Activated CD4-positive, alpha-beta T cell treated with anti-CD3 and anti-CD28 coated beads, Interleukin-2, amount 10 ng/mL, durations not matched to agents 7 days and 5 days (primary cell): ENCODE data around the gene ZNF521. TPM values are rescaled to one million over a fixed set of nuclear protein-coding genes. Genes with fewer than 3 reads are reported as not detected.
"Not testable (repeated sequence)": the region's sequence is repeated elsewhere in the genome, so short reads cannot be mapped to it uniquely, and the experiment has no call there.

ENCODE experiments used
- CTCF ChIA-PET: fragments of 350-600 bp; sonication (Branson Sonifier 250); formaldehyde crosslinking; loops from one replicate; lab custom pipeline; 2021; ENCODE audit warnings: antibody characterized with exemption; lab: Charles Lee
- POLR2A ChIA-PET: fragments of 350-600 bp; sonication (Branson Sonifier 250); formaldehyde crosslinking; loops from one replicate; lab custom pipeline; 2021; ENCODE audit warnings: antibody characterized with exemption; lab: Charles Lee
- DNase-seq: peaks from one replicate; pipeline ENCODE4 v3.0.0-alpha.2; 2020
- H3K27ac Mint-ChIP-seq: one replicate; pipeline ENCODE4 v1.8.0; 2021; ENCODE audit warnings: mild to moderate bottlenecking, moderate library complexity, mixed read lengths
- H3K27me3 Mint-ChIP-seq: one replicate; pipeline ENCODE4 v1.8.0; 2021; ENCODE audit warnings: mixed read lengths
- H3K36me3 Mint-ChIP-seq: one replicate; pipeline ENCODE4 v1.8.0; 2021; ENCODE audit warnings: low read depth, mixed read lengths
- H3K4me1 Mint-ChIP-seq: one replicate; pipeline ENCODE4 v1.8.0; 2021; ENCODE audit warnings: mixed read lengths
- H3K4me3 Mint-ChIP-seq: one replicate; pipeline ENCODE4 v1.8.0; 2021; ENCODE audit warnings: mild to moderate bottlenecking, moderate library complexity, mixed read lengths
- H3K9me3 Mint-ChIP-seq: one replicate; pipeline ENCODE4 v1.8.0; 2021; ENCODE audit warnings: mixed read lengths
- total RNA-seq, 2 experiments: library from RNA; stranded (reverse); gene quantifications; one replicate each; pipeline ENCODE4 v1.2.3, GENCODE V29; 2021

ZNF521 gene
- total RNA-seq, 2 experiments from 2014 or later: not detected

DNA sequence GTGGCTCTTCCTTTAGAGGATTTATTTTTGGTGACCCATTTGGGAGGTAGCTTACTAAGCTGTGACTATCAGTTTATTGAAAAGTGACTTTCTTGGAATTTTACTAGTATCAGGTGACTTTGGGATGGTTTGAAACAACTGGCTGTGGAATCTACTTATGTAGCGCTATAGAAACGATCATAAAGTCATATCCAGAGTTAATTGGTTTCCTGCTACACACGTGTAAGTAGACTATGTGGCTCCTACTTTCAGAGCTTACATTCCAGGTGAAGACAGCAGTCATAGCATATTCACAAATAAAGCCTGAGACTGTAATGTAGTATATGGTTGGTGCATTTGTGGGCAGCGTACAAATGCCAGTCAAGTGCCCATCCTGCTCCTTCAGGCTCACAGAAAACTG is 308.9 kb downstream of the ZNF521 start:
- Mint-ChIP-seq H3K27me3 (no peaks in the 10 kb centered on the region), H3K4me3 (no peak overlapping the region), H3K36me3 (no peaks in the 10 kb centered on the region), H3K4me1 (no peaks in the 10 kb centered on the region), H3K9me3 (no peaks in the 10 kb centered on the region), H3K27ac (no peak overlapping the region)
- ChIA-PET POLR2A (no interaction called here), CTCF (no interaction called here)
- DNase-seq: no peak

DNA sequence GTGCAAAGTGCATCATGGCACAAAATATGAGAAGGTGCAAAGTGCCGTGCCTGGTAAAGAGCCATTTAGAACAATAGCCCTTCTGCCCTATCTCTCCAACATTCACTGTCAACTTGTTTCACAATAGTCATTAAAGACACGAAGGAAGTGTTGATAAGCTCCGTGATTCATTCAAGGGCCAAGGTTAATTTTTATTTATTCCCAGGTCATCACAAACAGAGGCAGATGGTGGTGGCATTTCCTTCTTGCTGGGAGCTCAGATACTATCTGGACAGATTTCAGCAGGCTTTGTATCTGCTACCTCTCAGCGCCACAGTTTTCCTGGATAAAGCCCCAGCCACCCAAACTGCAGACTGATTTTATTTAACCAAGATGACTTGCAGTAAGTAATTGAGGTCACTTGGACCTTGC is 309.3 kb downstream of the ZNF521 start:
- Mint-ChIP-seq H3K9me3 (no peaks in the 10 kb centered on the region), H3K36me3 (no peaks in the 10 kb centered on the region), H3K4me3 (no peak overlapping the region), H3K27me3 (no peaks in the 10 kb centered on the region), H3K4me1 (no peaks in the 10 kb centered on the region), H3K27ac (no peak overlapping the region)
- DNase-seq: no peak
- ChIA-PET CTCF (no interaction called here), POLR2A (no interaction called here)

DNA sequence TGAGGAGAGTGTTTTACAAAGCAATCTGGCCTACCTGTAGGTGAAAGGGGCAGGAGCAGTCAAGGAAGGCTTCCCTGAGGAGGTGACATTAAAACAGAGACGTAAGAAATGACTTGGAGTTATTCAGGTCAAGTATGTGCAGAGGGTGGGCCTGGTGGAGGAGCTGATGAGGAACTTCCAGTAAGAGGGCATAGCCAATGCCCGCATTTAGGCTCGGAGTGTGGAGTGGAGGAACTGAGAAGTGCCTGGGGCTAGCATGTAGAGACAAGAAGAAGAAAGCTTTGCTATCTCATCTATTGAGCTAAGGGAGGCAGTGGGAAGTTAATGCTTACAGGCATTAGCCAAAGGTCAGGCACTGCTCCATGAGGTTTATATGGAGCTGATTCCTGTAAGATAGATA is 312.2 kb downstream of the ZNF521 start:
- Mint-ChIP-seq H3K36me3 (no peaks in the 10 kb centered on the region), H3K4me3 (no peak overlapping the region), H3K4me1 (no peaks in the 10 kb centered on the region), H3K9me3 (no peaks in the 10 kb centered on the region), H3K27me3 (no peaks in the 10 kb centered on the region), H3K27ac (no peak overlapping the region)
- CTCF ChIA-PET: no interaction called here
- no peak for DNase-seq
- POLR2A ChIA-PET: no interaction called here

DNA sequence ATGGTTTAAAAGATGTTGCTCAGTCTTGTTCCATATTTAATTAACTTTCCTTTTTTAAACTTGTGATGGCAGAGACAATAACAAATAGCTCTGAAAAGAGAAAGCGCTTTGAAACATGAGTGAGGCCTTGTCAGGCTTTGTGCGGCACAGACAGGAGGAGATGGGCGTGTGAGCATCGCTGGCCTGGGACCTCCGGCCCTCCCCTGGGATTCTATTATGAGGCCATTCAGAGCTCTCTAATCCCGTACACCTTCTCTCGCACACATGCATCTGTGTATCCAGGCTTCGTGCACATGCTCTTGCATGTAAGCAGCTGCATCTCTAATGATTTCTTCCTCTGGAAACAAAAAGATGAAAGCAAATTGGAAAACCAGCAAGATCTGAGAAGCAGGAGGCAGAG is 313.7 kb downstream of the ZNF521 start:
- ChIA-PET CTCF (no interaction called here), POLR2A (no interaction called here)
- Mint-ChIP-seq H3K4me1 (no peaks in the 10 kb centered on the region), H3K9me3 (no peaks in the 10 kb centered on the region), H3K27me3 (no peaks in the 10 kb centered on the region), H3K4me3 (no peak overlapping the region), H3K36me3 (no peaks in the 10 kb centered on the region), H3K27ac (no peak overlapping the region)
- DNase-seq: no peak

DNA sequence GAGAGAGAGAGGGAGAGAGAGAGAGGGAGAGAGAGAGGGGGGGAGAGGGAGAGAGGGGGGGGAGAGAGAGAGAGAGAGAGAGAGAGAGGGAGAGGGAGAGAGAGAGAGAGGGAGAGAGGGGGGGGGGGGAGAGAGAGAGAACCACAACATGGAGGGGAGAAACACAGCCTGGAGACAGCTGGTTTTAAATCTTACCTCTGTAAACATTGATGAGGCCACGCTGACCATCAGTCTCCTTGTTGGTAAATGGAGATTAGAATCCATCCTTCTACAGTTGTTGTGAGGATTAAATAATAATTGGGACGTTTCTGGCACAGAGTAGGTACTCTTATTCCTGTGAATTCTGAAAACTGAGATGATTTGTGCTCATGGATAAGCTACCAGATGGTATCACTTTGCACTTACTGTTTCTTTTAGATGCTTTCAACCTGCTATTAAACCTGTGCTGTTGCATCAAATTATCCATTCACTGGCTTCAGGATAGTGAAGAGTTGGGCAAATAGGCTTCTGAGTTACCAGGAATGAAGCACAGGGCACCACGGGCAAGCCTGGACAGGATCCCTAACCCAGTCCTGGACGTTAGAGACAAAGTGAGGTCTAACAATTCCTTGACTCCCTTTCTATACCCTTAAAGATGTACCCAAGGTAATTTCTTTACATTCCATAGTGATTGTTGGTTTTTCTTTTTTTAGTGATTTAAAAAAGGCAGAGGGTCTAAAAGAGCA is 318.1 kb downstream of the ZNF521 start:
- ChIA-PET CTCF (no interaction called here), POLR2A (no interaction called here)
- Mint-ChIP-seq H3K36me3 (no peaks in the 10 kb centered on the region), H3K27ac (no peak overlapping the region), H3K4me3 (no peak overlapping the region), H3K9me3 (no peaks in the 10 kb centered on the region), H3K4me1 (no peaks in the 10 kb centered on the region), H3K27me3 (no peaks in the 10 kb centered on the region)
- no peak for DNase-seq

DNA sequence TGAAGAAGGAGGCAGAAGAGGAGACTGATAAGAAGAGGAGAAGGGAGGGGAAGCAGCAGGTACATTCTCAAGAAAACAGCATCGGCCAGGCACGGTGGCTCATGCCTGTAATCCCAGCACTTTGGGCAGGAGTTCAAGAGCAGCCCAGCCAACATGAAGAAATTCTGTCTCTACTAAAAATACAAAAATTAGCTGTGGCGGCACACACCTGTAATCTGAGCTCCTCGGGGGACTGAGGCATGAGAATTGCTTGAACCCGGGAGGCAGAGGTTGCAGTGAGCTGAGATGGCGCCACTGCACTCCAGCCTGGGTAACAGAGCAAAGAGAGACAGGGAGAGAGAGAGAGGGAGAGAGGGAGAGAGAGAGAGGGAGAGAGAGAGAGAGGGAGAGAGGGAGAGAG is 318.8 kb downstream of the ZNF521 start:
- H3K27me3 Mint-ChIP-seq, CTCF ChIA-PET, H3K27ac Mint-ChIP-seq, POLR2A ChIA-PET, H3K4me1 Mint-ChIP-seq, DNase-seq, H3K36me3 Mint-ChIP-seq, H3K9me3 Mint-ChIP-seq, H3K4me3 Mint-ChIP-seq: not testable (repeated sequence)

DNA sequence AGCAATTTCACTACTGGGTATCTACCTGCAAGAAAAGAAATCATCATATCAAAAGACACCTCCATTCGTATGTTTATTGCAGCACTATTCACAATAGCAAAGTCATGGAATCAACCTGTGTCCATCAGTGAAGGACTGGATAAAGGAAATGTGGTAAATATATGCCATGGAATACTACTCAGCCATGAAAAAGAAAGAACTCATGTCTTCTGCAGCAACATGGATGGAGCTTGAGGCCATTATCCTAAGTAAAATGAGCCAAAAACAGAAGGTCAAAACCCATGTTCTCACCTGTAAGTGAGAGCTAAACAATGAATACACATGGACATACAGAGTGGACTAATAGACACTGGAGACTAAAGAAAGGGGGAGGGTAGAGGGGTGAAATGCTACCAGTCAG is 322.2 kb downstream of the ZNF521 start:
- H3K27ac Mint-ChIP-seq: no peak overlapping the region
- H3K36me3 Mint-ChIP-seq: no peaks in the 10 kb centered on the region
- ChIA-PET CTCF (no interaction called here), POLR2A (no interaction called here)
- DNase-seq: no peak
- H3K9me3 Mint-ChIP-seq: no peaks in the 10 kb centered on the region
- no peak overlapping the region for H3K4me3 Mint-ChIP-seq
- H3K4me1 Mint-ChIP-seq: no peaks in the 10 kb centered on the region
- no peaks in the 10 kb centered on the region for H3K27me3 Mint-ChIP-seq

DNA sequence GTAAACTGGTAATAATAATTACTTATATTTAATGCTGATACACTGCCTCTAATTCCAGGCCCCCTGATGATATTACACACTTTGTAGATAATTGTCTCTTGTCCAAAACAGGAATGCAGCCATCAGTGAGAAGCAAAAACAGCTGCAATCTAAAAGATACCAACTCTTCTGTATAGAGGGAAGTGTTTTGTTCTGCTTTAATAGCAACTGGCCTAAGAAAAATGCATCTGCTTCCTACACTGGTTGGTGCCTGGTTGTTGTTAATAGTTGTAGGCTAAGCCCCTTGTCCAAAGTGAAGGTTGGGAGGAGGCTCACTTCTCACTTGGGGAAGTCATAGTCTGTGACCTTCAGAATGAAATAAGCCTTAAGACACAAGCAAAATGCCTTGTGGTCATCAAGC is 332.0 kb downstream of the ZNF521 start:
- DNase-seq: no peak
- H3K9me3 Mint-ChIP-seq: no peaks in the 10 kb centered on the region
- H3K4me3 Mint-ChIP-seq: no peak overlapping the region
- no peak overlapping the region for H3K27ac Mint-ChIP-seq
- ChIA-PET POLR2A (no interaction called here), CTCF (no interaction called here)
- no peaks in the 10 kb centered on the region for H3K4me1 Mint-ChIP-seq
- no peaks in the 10 kb centered on the region for H3K27me3 Mint-ChIP-seq
- no peaks in the 10 kb centered on the region for H3K36me3 Mint-ChIP-seq

DNA sequence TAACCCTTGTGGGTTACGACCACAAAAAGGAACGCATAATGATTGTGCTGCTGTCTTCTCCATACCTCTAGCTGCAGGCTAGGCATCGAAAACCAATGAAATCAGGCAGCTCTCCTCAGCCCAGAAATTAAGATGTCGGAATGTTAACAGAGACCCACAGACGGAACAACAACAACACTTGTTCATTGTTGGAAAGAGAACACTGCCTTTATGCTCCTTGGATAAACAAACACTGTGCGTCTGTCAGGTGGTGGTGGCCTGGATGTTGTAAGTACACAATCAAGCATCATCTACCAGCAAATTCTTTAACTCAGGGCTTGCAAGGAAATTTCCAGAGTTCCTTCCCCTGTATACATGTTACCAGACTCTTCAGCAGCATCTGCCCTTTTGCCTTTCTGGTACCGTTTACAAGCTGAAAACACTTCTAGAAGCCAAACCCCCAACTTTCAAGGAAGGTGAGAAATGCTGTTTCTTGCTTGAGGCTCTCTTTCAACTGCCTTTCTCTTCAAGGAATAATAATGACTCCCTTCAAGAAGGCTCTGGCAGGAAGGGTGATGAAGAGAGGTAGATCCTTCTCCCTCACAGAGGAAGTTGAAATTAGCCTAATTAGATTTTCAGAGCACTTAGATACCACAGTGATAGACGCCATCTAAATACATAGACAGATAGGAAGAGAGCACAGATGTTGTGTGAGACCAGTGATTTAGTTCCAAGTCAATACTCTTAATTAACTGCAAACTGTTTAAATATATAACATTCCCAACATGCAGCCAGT is 332.7 kb downstream of the ZNF521 start:
- CTCF ChIA-PET: interaction anchor here (0.6 kb wide), 1 partner anchor 251 kb away, joined by 3 read pairs; no protein-coding TSS in a partner anchor
- Mint-ChIP-seq H3K27ac (no peak overlapping the region), H3K9me3 (no peaks in the 10 kb centered on the region), H3K36me3 (no peaks in the 10 kb centered on the region), H3K27me3 (no peaks in the 10 kb centered on the region), H3K4me1 (no peaks in the 10 kb centered on the region), H3K4me3 (no peak overlapping the region)
- DNase-seq: no peak
- POLR2A ChIA-PET: no interaction called here

DNA sequence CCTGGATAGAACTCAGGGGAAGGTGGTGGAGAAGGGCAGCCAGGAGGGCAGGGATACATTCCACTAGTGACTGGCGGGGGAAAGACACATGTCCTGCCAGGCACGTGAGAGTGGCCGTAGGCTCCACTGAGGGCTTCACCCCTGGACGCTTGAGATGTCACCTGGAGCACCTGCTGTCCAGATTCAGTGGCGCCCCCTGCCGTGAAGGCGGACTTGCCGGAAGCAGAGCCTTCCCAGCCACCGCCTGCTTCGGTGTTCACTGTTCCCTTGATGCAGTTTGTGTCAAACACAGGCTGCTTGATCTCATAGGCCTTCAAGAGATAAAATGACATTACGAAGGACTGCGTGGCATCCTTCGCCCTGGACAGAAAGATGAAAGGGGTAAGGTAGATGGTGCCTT is 335.3 kb downstream of the ZNF521 start:
- ChIA-PET POLR2A (no interaction called here), CTCF (no interaction called here)
- H3K27me3 Mint-ChIP-seq: no peaks in the 10 kb centered on the region
- no peaks in the 10 kb centered on the region for H3K36me3 Mint-ChIP-seq
- H3K4me3 Mint-ChIP-seq: no peak overlapping the region
- no peaks in the 10 kb centered on the region for H3K4me1 Mint-ChIP-seq
- DNase-seq: no peak
- H3K27ac Mint-ChIP-seq: no peak overlapping the region
- no peaks in the 10 kb centered on the region for H3K9me3 Mint-ChIP-seq

DNA sequence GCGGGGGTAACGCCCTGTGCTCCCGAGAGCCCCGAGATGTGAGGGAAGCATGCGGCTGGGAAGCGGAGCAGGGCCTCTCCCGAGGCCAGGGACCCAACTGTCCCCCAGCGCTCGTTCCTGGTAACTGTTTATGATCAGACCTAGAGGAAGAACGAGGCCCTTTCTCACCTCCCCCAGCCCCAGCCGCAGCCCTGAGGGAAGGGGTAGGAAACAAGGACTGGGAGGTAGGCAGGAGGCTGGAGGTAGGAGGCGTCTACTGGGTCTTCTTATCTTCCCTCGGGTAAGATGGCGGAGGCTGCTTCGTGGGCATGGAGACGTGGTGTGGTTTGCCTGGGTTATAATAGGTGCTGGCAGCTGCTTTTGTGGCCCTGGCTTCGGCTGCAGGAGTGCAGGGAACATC is 335.8 kb downstream of the ZNF521 start:
- Mint-ChIP-seq H3K27me3 (no peaks in the 10 kb centered on the region), H3K4me3 (no peak overlapping the region), H3K4me1 (no peaks in the 10 kb centered on the region), H3K36me3 (no peaks in the 10 kb centered on the region), H3K27ac (no peak overlapping the region), H3K9me3 (no peaks in the 10 kb centered on the region)
- CTCF ChIA-PET: no interaction called here
- POLR2A ChIA-PET: no interaction called here
- DNase-seq: no peak
